Measurements from ENCODE around the gene PLXNC1.

PLXNC1 gene

DNA sequence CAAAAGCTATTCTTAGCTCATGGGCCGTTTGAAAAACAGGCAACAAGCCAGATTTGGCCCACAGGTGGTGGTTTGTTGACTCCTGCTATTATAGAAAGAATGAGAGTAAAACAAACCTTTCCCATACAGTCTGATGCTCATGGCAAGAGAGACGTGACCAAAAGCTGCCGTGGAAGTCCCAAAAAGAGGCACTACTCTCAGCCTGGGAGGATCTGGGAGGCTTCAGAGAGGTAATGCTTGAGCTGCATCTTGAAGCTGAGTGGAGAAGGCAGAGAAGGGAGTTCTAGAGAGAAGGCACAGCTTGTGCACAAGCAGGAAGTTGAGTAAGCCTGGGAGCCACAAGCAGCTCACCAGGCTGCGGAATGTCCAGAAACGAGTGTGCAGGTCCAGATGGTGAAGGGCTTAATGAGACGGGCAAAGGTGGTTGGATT, 9.6 kb downstream of the PLXNC1 start:
- DNase-seq (ENCODE audit: low spot score) = no peak

DNA sequence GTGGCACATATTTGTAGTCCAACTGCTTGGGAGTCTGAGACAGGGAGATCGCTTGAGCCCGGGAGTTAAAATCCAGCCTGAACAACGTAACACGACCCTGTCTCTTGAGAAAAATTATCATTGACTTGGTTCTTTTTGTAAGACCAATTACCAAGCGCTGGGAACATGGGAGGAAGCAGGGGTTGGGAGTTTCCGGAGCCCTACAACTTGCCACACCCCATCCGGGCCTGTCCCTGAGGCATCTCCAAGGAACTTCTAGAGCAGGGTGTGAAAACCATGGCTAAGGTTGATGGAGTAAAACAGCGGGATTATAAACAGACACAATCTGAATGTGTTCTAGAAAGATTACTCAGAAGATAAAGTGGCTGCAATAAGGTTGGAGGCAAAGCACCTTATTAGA, 10.3 kb downstream of the PLXNC1 start:
- no peak for DNase-seq (ENCODE audit: low spot score)

DNA sequence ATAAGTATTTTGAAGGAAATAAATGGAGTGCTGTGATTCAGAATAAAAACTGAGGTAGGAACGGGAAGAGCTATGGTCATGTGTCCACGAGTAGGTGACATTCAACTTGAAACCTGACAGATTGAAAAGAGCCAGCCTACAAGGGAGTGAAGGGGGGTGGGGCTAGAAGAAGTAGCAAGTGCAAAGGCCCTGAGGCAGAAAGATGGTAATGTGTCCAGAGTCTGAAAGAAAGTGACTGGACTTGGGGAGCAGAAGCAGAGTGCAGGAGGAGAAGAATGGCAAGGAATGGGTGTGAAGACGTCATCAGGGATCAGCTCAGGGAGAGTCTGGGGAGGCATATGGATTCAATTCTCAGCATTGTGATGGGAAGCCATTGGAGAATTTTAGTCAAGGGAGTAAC, 13.7 kb downstream of the PLXNC1 start:
- no peak for DNase-seq (ENCODE audit: low spot score)

DNA sequence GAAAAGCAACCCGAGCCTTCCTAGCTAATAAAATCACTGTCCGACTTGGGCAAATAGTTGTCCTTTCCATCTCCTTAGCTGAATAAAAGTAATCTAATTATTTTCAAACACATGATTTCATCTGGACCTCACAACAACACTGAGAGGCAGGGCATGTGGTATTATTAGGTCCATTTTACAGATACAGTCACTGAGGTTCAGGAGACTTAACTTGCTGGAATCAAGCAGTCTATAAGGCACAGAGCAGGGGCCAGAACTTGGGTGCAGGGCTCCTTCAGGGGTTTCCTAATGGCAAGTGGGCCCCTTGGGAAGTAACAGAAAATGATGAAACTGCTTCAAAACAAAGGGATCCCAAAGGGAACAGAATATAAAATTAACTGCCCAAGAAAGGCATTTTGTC, 15.5 kb downstream of the PLXNC1 start:
- DNase-seq (ENCODE audit: low spot score) = no peak

DNA sequence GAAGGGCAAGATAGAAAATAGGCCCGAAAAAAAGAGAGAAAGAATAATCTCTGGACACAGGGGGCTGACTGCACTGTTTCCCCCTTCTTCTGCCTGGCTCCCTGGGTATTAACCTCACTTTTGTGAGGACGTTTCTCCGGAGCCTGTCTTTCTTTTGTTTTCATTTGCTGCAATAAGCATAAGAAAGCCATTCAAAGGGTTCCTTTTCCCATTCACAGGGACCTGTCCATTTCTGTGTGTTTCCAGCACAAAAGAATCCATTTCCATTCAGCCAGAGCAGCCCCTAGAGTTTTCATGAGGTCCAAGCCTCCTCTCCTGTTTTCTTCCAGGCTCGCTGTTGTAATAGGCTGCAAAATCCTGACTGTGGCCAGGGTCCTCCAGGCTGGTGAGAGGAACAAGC, 16.8 kb downstream of the PLXNC1 start:
- no peak for DNase-seq (ENCODE audit: low spot score)

DNA sequence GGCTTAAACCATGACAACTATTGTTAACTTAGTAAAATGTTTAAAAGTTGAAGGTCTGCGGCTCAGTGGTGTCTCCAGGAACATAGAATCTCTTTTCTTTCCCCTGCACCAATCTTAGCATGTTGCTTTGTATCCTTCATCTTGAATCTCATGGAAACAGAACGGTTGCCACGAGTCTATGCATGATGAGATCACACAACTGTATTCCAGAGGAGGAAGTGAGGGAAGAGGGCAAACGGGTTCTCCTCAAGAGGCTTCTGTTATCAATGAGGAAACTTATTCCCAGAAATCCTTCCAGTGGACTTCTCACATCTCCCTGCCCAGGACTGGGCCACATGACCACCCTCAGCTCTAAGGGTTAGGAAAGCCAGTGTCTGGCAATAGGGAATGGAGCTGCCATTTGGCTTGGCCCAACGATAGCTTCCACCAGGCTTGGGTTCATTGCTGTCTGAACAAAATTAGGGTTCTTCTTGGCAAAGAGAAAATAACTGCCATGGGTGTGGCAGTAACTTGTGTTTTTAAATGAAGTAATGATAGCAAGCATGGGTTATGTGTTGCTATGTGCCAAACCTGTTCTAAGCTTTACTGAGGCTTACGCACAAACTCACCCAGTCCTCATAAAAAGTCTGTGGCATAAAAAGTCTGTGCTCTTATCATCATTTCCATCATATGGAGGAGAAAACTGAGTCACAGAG, 17.4 kb downstream of the PLXNC1 start:
- DNase-seq (ENCODE audit: low spot score) = no peak

DNA sequence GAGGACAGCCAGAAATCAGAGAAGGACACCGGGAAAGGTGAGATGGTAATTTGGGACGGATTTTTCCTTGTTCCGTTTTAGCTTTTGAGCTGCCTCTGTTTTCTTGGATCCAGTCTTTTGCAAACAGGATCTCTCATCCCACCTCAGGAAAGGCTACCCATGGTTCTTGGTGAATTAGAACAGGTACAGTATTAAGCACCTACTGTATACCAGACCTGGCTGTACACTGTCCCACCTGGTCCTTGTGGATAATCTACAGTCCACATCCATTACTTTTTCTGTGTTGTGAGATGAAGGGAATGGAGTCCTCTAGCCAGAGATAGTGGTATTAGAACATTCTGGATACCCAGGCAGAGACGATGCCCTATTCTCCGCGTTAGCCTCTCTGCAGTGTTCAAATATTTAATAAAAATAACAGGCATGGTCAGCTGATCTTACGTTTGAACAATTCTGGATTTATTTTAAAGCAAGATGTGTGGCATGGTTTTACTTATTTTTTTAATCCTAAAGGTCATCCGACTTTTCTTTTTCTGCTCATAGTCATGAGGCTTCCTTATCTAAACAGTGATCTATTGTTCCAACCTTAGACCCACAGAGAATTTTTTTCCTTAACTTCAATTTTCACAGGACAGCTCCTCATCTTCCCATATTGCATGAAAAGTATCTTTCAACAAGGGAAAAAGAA, 18.8 kb downstream of the PLXNC1 start:
- DNase-seq (ENCODE audit: low spot score) = no peak

DNA sequence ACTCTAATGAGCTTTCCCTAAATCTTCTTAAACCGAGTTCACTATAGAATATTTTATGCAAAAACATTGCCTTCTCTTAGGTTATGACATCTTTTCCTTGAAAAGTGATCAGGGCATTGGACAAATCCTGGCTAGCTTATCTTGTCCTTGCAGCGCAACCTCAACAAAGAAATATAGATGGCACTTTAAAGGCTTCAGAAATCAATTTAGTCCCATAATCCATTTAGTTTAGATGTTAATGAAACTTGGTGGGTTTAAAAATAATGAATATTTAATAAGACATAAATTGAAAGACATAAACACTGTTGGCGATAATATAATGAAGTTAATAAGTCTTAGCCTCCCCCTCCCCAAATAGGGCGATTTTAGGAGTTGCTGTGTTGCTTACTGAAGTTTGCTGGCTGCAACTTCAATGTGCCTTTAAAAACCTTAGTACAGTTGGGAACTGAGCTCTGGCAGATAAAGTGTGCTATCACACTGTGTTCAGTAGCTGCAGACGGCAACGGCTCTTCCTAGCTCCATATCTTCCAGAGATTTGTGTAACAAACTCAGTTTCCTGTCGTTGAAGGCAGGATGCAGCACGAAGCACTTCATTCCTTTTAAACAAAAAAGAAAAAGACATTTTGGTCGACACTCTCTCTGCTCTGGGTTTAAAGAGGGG, 19.5 kb downstream of the PLXNC1 start:
- no peak for DNase-seq (ENCODE audit: low spot score)

DNA sequence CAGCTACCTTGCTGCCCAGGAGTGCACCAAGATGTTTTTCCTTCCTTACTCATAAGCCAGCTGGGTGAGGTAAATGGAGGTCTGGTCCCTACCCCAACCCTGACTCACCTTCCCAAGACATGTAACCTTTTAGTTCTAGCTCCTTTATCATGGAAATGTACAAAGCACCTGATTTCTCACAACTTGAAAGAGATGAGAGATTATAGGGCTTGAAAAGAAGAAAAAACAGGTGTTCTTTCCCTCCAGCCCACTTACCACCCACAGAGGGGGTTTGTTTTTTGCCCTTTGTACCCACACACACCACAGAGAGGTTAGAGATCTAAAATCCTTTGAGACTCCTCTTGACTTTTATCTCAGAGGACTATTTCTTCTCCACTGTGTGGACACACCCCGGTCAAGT, 21.1 kb downstream of the PLXNC1 start:
- no peak for DNase-seq (ENCODE audit: low spot score)

DNA sequence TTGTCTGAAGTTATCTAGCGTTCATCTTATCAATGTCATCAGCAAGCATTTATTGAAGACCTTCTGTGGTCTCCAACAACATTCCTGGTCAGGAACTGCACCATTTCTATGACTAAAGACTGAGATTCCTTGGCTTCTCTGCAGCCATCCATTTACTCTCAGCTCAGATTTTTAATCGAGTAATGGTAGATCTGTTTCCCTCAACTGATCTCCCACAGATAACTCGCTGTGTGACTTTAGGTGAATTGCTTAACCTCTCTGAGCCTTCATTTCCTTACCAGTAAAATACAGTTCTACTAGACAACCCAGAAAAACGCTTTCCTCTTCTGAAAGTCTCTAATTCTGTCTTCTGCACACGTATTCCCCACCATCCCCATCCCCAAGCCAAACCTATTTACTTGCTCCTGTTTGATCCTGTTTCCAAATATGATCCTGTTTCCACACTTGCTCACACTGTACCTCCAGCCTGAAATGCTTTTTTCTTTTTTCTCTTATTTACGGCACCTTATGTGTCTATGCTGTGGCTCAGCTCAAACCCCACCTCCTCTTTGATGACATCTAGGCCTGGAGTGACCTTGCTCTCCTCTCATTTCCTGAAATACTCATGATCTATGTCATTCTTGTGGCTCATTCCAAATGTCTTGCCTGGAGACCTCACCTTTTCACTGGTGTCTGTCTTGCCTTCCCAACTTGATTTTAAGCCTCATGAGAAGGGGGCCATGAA, 21.8 kb downstream of the PLXNC1 start:
- DNase-seq (ENCODE audit: low spot score) = no peak

DNA sequence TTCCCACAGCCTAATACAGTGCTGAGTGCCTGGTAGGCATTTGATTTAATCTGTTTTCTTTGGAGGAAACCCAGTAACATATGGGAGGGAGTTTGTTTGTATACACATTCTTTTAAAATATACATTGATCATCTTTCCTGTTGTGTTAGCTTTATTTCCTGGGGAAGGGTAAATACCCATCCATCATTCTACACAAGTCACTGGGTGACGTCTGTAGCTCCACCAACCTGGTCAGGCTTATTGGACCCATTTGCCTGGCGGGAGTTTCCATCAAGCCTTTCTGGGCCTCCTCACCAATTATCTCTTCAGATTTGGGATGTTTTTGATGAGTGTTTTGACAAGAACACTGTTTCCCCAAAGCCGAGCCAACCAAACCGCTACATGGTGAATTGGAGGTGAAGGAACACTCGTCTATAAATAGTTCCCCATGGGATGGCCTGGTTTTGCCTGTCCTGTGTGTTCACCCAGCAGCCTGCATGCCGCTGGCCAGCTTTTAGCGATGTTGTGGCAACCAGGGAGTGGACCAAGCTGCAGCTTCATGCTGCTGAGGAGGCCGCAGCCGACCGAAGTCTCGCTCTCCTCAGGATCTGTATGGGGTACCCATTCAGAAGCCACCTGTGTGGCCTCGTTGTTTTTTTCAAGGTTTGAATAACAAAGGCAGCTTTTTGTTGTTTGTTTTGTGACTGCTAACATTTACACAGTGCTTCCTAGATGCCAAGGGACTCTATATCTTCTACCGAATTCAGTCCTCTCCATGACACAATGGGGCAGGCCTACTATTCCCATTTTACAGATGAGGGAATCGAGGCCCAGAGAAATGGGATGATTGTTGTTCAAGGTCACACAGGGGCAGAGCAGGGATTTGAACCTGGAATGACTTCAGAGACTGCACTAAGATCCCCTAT, 22.6 kb downstream of the PLXNC1 start:
- no peak for DNase-seq (ENCODE audit: low spot score)

DNA sequence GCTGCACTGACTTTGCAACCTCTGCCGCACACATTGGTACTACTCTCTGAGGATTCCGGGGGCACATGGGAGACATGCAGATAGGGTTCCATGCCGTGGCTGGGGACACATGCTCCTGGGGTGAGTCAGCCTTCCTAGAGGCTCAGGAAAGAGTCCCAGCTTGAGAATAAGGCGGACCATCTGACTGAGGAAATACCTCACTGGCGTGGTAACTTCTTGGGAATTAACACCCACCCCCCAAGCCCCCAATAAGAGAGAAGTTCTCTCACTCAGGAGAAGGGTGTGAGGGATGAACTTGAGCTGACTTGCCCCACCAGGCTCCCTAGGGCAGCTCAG, 23.2 kb downstream of the PLXNC1 start:
- no peak for DNase-seq (ENCODE audit: low spot score)

DNA sequence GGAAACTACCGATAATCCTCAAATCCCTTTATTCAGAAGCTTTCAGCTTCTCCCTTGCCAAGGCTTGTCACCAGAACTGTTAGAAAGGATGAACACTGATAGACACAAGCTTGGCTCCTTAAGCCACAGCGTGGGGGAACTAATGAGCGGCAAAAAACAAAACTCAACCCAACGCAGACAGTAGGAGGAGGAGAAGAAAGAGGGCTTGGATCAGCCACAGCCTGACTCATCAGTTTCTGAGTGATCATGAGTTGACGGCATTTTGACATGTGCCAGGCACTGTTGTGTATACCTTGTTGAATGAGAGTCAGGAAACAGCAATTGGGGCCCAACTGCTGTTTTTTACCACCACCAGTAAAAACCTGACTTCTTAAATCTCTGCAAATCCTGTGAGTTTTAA, 23.7 kb downstream of the PLXNC1 start:
- DNase-seq (ENCODE audit: low spot score) = no peak

DNA sequence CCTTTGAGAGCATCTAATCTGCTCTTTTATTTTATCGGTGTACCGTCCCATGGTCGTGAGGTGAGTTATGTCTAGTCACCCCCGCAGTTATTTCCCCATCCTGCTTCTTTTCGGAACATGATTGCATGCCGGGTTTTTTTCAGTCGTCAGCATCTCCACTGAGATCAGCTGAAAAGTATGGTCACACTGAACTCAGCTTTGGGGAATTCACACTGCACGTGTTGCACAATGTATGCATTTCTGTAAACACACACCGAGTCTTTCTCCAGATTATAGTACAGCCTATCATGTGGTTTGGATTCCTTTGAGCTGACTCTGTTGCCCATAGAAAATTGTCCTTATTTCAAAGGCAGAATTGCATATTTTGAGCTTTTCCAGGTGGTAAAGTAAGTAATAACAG, 24.6 kb downstream of the PLXNC1 start:
- no peak for DNase-seq (ENCODE audit: low spot score)

DNA sequence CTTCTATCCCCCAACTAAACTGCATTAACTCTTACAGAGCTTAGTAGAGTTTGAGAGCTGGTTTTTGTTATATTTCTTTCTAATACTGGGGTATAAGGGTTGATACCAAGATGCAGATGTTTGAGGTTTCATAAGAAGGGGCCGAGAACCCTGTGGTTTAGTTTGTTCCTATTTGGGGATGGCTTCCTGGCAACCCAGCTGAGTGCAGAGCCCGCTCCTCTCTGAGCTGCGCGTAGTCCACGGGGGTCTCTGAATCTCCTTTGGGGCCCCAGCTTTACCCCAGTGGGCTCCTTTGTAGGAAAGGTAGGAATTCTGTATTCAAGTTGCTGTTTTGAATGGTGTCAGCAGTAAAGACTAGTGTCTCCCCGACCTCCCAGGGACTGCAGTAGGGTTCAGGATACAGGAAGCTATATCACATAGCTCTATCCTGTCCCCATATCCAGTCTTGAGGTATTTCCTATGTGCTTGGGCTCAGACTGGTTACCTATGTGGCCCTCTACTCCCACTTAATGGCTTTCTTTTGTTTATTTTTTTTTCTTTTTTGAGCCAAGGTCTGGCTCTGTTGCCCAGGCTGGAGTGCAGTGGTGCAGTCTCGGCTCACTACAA, 25.4 kb downstream of the PLXNC1 start:
- no peak for DNase-seq (ENCODE audit: low spot score)

DNA sequence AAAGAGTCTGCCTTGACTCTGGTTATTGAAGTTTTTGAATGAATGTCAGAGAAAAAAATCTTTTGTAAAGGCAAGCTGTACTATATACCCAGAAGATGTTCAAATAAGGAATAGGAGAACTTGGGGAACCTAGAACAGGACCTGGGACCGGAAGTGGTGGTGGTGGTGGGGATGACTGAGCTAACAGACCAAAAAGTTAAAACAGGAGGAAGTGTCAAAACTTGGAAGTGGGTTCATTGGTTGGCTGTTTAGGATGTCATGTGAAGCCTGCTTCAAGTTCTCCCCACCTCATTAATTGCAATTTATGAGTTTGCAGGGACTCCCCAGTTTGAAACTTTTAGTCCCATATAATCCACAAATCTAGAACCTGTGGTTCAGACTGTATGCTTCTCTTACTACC, 26.2 kb downstream of the PLXNC1 start:
- DNase-seq (ENCODE audit: low spot score) = no peak

DNA sequence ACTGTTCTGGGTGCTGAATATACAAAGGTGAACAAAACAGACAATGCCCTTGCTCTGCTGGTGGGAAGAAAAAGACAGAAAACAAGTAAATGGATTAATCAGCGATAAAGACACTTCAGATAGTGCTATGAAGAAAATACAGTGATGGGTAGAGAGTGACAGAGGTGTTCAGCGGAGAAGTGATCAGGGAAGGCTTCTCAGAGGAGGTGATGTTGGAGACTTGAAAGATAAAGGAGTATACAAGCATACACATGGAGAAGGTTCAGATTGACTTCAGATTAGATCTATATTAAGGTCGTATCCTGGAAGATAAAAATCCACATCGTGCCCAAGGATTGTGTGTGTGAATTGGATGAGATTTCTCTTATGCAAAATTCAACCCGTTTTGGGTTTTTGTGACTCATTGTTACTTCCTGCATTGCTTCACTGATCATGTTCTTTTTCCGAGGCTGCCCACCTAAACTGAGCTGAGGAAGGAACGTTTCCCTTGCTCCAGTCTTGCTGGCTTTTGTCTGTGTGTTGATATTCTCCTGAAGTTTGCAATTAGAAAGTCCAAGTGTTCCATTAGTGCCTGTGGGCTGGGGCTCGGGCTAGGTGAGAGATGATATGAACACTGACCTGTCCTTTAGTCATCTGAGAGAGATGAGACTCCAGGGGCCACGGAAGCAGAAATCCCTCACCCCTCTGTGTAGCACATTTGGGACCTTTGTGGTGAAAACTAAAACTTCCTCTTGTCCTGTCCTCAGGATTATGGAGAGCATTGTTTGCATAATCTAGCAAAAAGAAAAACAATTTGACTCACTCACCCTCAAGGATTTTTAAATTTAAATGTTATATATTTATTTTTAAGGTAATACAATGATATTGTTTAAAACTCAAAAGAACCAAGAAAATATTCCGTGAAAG, 27.6 kb downstream of the PLXNC1 start:
- no peak for DNase-seq (ENCODE audit: low spot score)

DNA sequence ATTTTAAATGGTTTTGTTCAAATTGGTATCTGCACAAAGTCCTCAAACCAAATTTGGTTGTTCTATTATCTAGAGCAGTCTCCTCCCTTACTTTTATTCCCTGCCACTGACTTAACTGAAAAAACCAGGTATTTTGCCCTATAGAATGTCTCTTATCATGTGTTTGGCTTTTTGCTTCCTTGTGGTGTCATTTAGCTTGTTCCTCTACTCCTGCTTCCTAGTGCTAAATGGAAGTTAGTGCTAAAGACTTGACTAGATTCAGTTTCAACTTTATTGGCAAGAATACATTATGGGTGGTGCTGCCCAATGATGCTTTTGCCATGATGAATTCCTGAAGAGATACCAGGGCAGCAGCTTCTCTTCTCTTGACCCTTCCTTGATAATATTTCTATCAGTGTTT, 29.7 kb downstream of the PLXNC1 start:
- DNase-seq (ENCODE audit: low spot score) = no peak

DNA sequence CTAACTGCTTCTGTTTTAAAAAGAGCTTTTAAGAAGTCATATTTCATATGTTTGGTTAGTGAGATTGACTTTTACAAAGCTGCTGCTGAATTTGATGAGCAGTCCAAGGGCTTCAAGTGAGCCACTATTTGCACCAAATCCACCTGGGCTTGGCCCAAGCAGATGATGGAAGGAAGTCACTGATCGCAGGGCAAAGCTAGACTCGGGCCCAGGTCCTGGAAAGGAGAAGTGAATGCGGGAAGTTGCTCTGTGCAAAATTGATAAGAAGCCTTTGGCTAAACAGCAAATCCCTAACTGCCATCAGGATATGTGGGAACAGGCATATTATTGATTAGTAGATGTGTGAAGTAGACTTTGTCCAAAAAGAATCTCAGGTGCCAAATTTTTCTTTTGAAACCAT, 30.5 kb downstream of the PLXNC1 start:
- DNase-seq (ENCODE audit: low spot score) = no peak

DNA sequence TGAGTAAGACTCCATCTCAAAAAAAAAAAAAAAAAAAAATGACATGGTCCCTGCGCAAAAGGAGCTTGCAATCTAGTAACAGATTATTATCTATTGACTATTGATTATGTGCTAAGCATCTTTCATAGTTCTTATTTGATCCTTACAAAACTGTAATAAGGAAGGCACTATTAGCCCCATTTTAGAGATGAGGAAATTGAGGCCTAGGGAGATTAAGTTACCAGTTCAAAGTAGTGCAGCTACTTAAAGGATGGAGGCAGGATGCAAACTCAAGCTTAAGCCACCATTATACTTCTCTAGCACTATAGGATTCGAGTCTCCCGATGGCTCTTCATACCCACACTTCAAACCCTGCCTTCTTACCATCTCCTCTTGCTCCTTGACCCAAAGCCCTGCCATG, 31.3 kb downstream of the PLXNC1 start:
- no peak for DNase-seq (ENCODE audit: low spot score)

All from globus pallidus (tissue), 1 donor.